Measurements from ENCODE around the gene CUX1.

CUX1 gene

GRCh38 chr7:102075553-102076135, 258.2 kb downstream of the CUX1 start:
- no peak for DNase-seq (ENCODE audit: low spot score)

DNA sequence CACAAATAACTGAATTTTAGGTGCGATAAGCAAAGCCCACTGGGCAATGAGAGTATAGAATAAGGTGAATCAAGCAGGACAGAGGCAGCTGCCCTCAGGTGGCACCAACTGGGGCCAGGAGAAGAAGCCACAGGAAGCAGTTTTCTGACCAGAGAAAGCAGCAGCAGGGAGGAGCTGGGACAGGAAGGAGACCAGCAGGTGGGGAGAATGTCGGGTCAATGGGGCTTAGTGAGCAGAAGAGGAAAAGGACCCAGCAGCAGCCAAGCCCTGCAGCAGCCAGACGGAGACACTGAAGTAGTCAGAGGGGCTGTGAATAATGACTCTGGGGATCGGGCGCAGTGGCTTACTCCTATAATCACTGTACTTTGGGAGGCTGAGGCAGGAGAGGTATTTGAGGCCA, 259.7 kb downstream of the CUX1 start:
- DNase-seq (ENCODE audit: low spot score), result no peak

GRCh38 chr7:102079140-102080018, 262.0 kb downstream of the CUX1 start:
- DNase-seq (ENCODE audit: low spot score), result no peak

- DNase-seq (ENCODE audit: low spot score), result no peak
Measured at GRCh38 chr7:102080019-102080433, 262.6 kb downstream of the CUX1 start.

- no peak for DNase-seq (ENCODE audit: low spot score)
Measured at GRCh38 chr7:102080434-102081243, 263.2 kb downstream of the CUX1 start.

- DNase-seq (ENCODE audit: low spot score), result no peak
Measured at GRCh38 chr7:102081244-102081627, 263.8 kb downstream of the CUX1 start.

DNA sequence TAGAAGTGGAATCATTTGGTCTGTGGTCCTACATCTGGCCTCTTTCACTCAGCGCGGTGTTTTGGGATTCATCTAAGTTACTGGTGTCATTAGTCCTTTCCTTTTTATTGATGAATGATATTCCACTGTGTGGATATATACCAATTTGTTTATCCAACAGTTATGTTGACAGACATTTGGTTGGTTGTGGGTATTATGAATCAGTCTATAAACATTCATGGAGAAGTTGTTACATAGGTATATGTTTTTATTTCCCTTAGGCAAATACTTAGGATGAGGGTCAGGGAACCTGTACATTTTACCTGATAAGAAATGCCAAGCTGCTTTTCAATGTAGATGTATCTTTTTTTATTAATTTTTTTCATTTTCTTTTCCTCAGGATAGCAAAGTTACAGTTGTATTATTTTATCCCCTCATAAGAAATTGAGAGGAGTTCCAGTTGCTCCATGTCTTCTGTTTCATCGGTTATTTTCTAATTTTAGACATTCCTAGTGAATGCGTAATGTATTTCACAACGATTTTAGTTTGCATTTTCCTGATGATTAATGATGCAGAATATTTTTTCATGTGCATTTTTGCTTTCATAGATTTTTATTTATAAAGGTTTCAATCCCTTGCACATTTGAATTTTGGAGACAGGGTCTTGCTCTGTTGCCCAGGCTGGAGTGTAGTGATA, 265.4 kb downstream of the CUX1 start:
- no peak for DNase-seq (ENCODE audit: low spot score)

DNA sequence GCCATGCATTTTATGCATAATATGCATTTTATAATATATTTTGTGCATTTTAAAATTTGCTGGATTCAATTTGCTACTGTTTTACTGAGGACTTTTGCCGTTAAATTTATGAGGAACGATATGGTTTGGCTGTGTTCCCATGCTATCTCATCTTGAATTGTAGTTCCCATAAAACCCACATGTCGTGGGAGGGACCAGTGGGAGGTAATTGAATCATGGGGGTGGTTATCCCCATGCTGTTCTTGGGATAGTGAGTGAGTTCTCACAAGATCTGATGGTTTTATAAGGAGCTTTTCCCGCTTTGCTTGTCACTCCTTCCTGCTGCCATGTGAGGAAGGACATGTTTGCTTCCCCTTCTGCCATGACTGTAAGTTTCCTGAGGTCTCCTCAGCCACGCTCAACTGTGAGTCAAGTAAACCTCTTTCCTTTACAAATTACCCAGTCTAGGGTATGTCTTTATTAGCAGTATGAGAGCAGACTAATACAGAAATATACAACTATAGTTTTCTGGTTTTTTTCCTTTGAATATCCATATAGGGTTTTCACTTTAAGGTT, 267.9 kb downstream of the CUX1 start:
- DNase-seq (ENCODE audit: low spot score), result no peak

- no peak for DNase-seq (ENCODE audit: low spot score)
Measured at GRCh38 chr7:102089175-102090098, 272.0 kb downstream of the CUX1 start.

- DNase-seq (ENCODE audit: low spot score), result no peak
Measured at GRCh38 chr7:102093599-102094315, 276.3 kb downstream of the CUX1 start.

DNA sequence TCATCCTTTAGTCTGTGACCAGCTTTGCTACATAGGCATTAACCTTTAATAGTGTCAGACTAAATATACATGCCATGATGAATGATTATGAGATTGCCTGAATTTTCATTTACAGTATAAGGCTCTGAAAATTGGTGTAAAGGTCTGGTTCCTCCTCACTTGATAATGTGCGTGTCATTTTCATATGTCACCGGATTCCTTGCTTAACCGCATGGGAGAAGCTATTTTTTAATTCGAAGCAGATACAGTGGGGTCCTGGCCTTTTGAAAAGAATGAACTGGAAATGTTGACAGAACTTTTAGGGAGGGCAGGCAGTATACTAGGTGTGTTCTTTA, 276.9 kb downstream of the CUX1 start:
- no peak for DNase-seq (ENCODE audit: low spot score)

- DNase-seq (ENCODE audit: low spot score), result no peak
Measured at GRCh38 chr7:102095321-102096011, 278.0 kb downstream of the CUX1 start.

DNA sequence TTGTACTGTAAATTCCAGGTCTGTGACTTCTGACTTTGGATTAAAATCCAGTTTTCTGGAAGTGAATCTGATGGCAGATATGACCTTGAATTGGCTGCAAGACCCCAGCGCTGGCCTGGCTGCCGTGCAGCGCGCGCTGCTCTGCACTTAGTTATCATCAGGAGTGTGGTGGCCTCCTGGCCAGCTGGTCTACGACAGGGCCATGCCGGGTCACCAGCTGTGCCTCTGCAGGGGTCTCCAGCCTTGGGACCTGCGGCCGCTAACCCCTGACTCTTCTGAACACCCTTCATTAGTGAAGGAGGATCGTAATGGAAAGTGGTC, 278.5 kb downstream of the CUX1 start:
- DNase-seq (ENCODE audit: low spot score), result no peak

GRCh38 chr7:102096706-102097427, 279.4 kb downstream of the CUX1 start:
- no peak for DNase-seq (ENCODE audit: low spot score)

DNA sequence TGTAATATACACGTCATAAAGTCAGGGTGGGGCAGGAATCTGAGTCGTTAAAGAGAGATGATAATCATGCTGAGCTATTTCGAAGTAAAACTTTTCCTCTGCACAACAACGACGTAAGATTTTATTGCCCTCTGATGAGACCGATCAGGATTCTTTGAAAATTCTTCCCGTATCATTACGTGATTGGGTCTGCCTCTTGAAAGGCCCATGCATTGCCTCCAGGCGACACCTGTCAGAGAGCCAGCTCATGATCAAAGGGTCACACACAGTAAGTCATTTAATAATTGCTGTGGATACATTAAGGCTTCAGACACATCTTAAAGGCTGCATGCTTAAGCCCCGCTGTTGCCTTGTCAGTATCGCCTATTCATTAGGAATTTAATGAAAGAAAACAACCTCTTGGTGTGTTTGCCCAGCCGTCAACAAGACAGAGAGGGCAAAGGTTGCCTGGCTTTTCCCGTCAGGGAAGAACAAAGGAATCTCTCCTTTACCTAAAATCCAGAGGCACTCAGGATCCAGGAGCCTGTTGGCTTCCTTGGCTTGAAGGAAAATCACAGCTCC, 280.3 kb downstream of the CUX1 start:
- no peak for DNase-seq (ENCODE audit: low spot score)

DNA sequence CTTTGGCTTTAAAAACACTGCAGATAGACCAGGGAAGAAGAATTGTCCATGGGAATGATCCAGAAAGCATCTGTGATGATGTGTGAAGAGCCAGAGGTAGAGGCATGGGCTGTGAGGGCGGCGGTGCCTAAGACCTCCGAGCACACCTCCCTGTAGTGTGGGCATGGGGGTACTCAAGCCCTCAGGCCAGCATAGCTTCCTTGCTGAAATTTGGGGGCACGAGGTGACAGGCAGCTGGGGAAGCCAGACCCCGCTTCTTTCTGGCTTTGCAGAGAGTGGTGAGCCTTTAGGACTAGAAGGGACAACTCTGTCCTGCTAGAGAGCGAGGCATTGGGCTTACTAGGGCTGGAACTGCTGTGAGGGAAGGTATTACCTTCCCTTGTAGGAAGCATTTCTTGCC, 281.6 kb downstream of the CUX1 start:
- DNase-seq (ENCODE audit: low spot score), result no peak

GRCh38 chr7:102099474-102099873, 282.0 kb downstream of the CUX1 start:
- DNase-seq (ENCODE audit: low spot score), result no peak

DNA sequence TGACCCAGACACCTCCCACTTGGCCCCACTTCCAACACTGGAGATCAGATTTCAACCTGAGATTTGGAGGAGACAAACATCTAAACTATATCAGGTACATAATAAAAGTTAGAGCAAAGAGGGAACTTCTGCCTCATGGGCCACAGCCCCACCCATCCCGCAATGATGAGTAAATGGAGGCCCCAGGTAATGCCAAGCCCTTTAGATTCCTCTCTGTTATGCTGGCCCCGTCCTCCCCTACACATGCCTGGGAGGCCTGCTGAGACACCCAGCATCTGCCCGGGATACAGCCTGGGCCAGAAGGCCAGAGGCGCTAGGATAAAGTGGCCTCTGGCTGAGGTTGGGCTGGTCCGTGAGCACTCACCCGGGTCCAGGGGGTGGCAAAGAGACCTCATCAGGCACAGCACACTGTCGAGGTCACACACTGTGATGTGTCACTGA, 283.7 kb downstream of the CUX1 start:
- no peak for DNase-seq (ENCODE audit: low spot score)

DNA sequence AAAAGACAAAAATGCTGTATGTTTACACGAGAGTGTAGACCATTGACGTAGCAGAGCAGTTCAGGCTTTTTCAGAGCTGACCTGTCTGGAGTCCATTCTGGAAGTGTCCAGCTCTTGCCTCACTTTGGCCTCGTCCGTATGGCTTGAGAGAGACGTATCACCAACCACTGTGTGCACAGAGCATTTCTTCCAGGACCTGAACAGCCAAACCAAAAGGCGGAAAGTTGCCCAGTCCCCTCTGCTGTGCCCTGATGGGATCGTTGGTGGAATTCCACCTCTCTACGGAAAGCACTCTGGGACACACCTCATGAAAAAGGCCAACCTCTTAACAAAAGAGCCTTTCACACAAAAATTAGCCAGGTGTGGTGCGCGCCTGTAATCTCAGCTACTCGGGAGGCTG, 284.5 kb downstream of the CUX1 start:
- DNase-seq (ENCODE audit: low spot score), result no peak
